Measurements from ENCODE around the gene ANKS1B.

DNA sequence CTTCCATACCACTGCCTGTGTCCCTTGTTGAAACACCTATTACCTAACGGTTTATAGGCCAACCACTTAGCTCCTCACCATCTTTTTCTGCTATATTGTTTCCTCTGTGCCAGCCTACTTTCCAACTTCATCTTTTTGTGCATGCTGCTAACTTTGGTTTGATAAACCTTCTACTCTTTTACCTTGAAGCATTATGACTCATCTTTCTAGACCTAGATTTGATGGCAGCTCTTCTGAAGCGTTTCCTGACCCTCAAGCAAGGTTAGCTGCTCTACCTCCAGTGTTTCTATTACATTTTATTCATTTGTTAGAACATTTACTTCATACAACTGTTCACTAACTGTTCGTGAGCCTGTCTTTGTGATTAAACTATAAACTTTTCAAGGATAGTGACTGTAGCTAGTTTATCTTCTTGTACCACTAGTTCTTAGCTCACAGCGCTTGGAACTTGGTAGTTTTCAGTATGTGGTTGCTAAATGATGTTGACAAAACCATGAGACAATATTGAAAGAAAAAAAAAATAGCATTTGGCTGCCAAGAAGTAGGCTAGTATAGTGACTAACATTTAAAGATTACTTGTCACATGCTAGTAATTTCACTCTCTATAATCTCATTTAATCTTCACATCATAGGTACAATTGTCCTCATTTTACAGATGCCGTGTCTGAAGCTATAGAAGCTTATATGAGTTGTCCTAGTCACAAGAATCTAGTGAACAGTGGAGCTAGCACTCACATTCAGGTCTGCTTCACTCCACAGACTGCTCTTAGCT is 1260.2 kb downstream of the ANKS1B start:
- TF ChIP-seq, protein P1, sequence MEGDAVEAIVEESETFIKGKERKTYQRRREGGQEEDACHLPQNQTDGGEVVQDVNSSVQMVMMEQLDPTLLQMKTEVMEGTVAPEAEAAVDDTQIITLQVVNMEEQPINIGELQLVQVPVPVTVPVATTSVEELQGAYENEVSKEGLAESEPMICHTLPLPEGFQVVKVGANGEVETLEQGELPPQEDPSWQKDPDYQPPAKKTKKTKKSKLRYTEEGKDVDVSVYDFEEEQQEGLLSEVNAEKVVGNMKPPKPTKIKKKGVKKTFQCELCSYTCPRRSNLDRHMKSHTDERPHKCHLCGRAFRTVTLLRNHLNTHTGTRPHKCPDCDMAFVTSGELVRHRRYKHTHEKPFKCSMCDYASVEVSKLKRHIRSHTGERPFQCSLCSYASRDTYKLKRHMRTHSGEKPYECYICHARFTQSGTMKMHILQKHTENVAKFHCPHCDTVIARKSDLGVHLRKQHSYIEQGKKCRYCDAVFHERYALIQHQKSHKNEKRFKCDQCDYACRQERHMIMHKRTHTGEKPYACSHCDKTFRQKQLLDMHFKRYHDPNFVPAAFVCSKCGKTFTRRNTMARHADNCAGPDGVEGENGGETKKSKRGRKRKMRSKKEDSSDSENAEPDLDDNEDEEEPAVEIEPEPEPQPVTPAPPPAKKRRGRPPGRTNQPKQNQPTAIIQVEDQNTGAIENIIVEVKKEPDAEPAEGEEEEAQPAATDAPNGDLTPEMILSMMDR (IDR thresholded peaks at IDR 0.05): no peak
- TF ChIP-seq EP300 (IDR thresholded peaks at IDR 0.05): no peak
